HepG2 (cell line): ENCODE results near the gene CCR9. TPM values are rescaled to one million over a fixed set of nuclear protein-coding genes. Genes with fewer than 3 reads are reported as not detected.

ENCODE experiments used
- ATAC-seq: fragments of 200-7000 bp; cut with Tn5 transposase; 3 replicates; pipeline ENCODE4 v1.9.1; 2020; ENCODE audit warnings: mild to moderate bottlenecking, moderate library complexity
- BruUV-seq: library from RNA; stranded (reverse); fragments of 400-500 nt; replicated peaks from 2 replicates; lab custom pipeline; 2021; lab: Mats Ljungman, UMichigan
- CTCF ChIA-PET: fragments of 300-600 bp; formaldehyde crosslinking; extraction: SDS; loops from one replicate; lab custom pipeline; 2021; ENCODE audit warnings: low total read pairs, inconsistent platforms, low intra/inter-chr PET ratio; lab: Yijun Ruan, JAX
- POLR2A ChIA-PET: fragments of 350-600 bp; sonication (Branson Sonifier 250); formaldehyde crosslinking; loops from one replicate; lab custom pipeline; 2020; ENCODE audit warnings: antibody characterized with exemption, inconsistent platforms; lab: Yijun Ruan, JAX
- DNase-seq: peaks from one replicate; pipeline ENCODE4 v3.0.0-alpha.2; 2015; ENCODE audit warnings: low spot score
- FAIRE-seq: peaks from 3 replicates; lab custom pipeline; 2011; peaks lifted over from hg19 to GRCh38; lab: Jason Lieb, UNC
- H2AFZ ChIP-seq: one replicate; pipeline ENCODE4 v1.6.1; 2011; ENCODE audit warnings: low read length, inconsistent platforms
- H3K27ac ChIP-seq: fragments of 300-600 bp; 3 replicates; pipeline ENCODE4 v1.8.0; 2011; ENCODE audit warnings: mixed run types, mild to moderate bottlenecking, mixed read lengths, low read length, inconsistent platforms; ENCODE audit not compliant: insufficient read depth; ENCODE audit errors: extremely low read length
- H3K27me3 ChIP-seq, 2 experiments: fragments of 200-600 bp in 1 of 2; 2 replicates in 1 of 2; 3 replicates in 1 of 2; pipeline versions ENCODE4 v1.6.0 to v1.8.0; 2011; ENCODE audit warnings: low read length in 2 of 2, mild to moderate bottlenecking in 2 of 2, moderate library complexity in 2 of 2, inconsistent platforms in 1 of 2; ENCODE audit not compliant: insufficient read depth in 2 of 2, control insufficient read depth in 1 of 2
- H3K36me3 ChIP-seq, 2 experiments: fragments of 200-600 bp in 1 of 2; replicated peaks in 1 of 2; 2 replicates in 1 of 2; 3 replicates in 1 of 2; pipeline versions ENCODE4 v1.5.1 to v1.8.0; 2011; ENCODE audit warnings: low read length in 2 of 2, inconsistent platforms in 1 of 2; ENCODE audit not compliant: insufficient read depth in 2 of 2, control insufficient read depth in 1 of 2
- H3K4me1 ChIP-seq: 2 replicates; pipeline ENCODE4 v1.5.1; 2012; ENCODE audit warnings: low read length, inconsistent platforms; ENCODE audit not compliant: insufficient read depth
- H3K4me2 ChIP-seq: 2 replicates; pipeline ENCODE4 v1.6.0; 2011; ENCODE audit warnings: low read depth, low read length, inconsistent platforms
- H3K4me3 ChIP-seq, 3 experiments: fragments of 200-600 bp in 1 of 3; sonication (generic), shearing (Covaris generic) in 1 of 3; replicated peaks in 1 of 3; 2 replicates each; pipeline ENCODE4 v1.5.1; 2011 to 2016; ENCODE audit warnings: low read length in 3 of 3, inconsistent platforms in 2 of 3, low read depth in 2 of 3, mild to moderate bottlenecking in 2 of 3, control low read depth in 1 of 3, mixed read lengths in 1 of 3; ENCODE audit not compliant: insufficient read depth in 1 of 3
- H3K79me2 ChIP-seq: one replicate; pipeline ENCODE4 v1.6.1; 2011; ENCODE audit warnings: low read length, inconsistent platforms; ENCODE audit not compliant: insufficient read depth
- H3K9ac ChIP-seq: 2 replicates; pipeline ENCODE4 v1.6.0; 2011; ENCODE audit warnings: mild to moderate bottlenecking, low read depth, low read length, inconsistent platforms; ENCODE audit not compliant: insufficient read depth
- H3K9me3 ChIP-seq: 2 replicates; pipeline ENCODE4 v1.5.1; 2012; ENCODE audit warnings: mild to moderate bottlenecking, low read length
- H4K20me1 ChIP-seq: 2 replicates; pipeline ENCODE4 v1.6.0; 2011; ENCODE audit warnings: inconsistent platforms, mild to moderate bottlenecking, low read length, moderate library complexity; ENCODE audit not compliant: insufficient read depth
- CBFB ChIP-seq: sonication (generic); formaldehyde crosslinking; IDR thresholded peaks from 2 replicates; pipeline ENCODE4 v1.4.0; 2020; ENCODE audit warnings: missing genetic modification reagents
- ETV6 ChIP-seq: sonication (generic); formaldehyde crosslinking; conservative IDR thresholded peaks from 2 replicates; pipeline ENCODE4 v1.4.0; 2020; ENCODE audit warnings: missing genetic modification reagents
- HOXA9 ChIP-seq: sonication (generic); formaldehyde crosslinking; IDR thresholded peaks from 2 replicates; pipeline ENCODE4 v1.8.1; 2022; ENCODE audit warnings: missing genetic modification reagents, mild to moderate bottlenecking, moderate library complexity, borderline replicate concordance
- HOXD1 ChIP-seq: sonication (generic); formaldehyde crosslinking; IDR thresholded peaks from 2 replicates; pipeline ENCODE4 v1.5.0; 2020; ENCODE audit warnings: missing genetic modification reagents
- KDM2A ChIP-seq: sonication (generic); formaldehyde crosslinking; IDR thresholded peaks from 2 replicates; pipeline ENCODE4 v1.4.0; 2020; ENCODE audit warnings: low read depth, missing genetic modification reagents, borderline replicate concordance
- KLF6 ChIP-seq: IDR thresholded peaks from 2 replicates; pipeline ENCODE4 v1.8.0; 2016; ENCODE audit warnings: missing biosample characterization, missing genetic modification reagents
- SPEN ChIP-seq: sonication (generic); formaldehyde crosslinking; IDR thresholded peaks from 2 replicates; pipeline ENCODE4 v1.5.1; 2020; ENCODE audit warnings: low read depth, mild to moderate bottlenecking, missing genetic modification reagents
- ZFY ChIP-seq: sonication (generic); formaldehyde crosslinking; IDR thresholded peaks from 2 replicates; pipeline ENCODE4 v1.4.0; 2020; ENCODE audit warnings: missing genetic modification reagents
- ZNF142 ChIP-seq: sonication (generic); formaldehyde crosslinking; IDR thresholded peaks from 2 replicates; pipeline ENCODE4 v1.4.0; 2020; ENCODE audit warnings: missing genetic modification reagents
- ZNF761 ChIP-seq: sonication (generic); formaldehyde crosslinking; conservative IDR thresholded peaks from 2 replicates; pipeline ENCODE4 v1.4.0; 2020; ENCODE audit warnings: mild to moderate bottlenecking, missing genetic modification reagents
- WGBS: methylation state at CpG from one replicate; pipeline ENCODE4 v1.1.6; 2017; ENCODE audit warnings: low lambda C conversion rate; 5-methylcytosine and 5-hydroxymethylcytosine counted together
- in situ Hi-C: cut with HindIII; loops from 2 replicates; pipeline ENCODE4 v1.10.0; 2017; ENCODE audit warnings: low pct_unique_long_range_greater_than_20kb; ENCODE audit not compliant: extremely low pct_ligation_motif_present
- intact Hi-C: fragments of 100-400 bp; cut with micrococcal nuclease; formaldehyde crosslinking; loops from one replicate; pipeline ENCODE4 v1.10.0; 2022; ENCODE audit not compliant: unreplicated experiment
- polyA plus RNA-seq, 8 experiments: library from polyadenylated mRNA; depleted of rRNA in 3 of 8; stranded (reverse) in 7 of 8; unstranded in 1 of 8; fragments of >200 nt; fragmentation: Illumina TruSeq in 4 of 8; extraction: Trizol in 4 of 8; gene quantifications; 2 replicates each; pipeline versions ENCODE4 v1.2.1 to v1.2.3, GENCODE V29; 2011 to 2016; ENCODE audit warnings: low read depth in 4 of 8, missing spikeins in 1 of 8, mixed read lengths in 1 of 8; ENCODE audit not compliant: insufficient read depth in 1 of 8
- total RNA-seq, 5 experiments: library from RNA; depleted of rRNA; stranded (reverse); fragments of >200 nt; fragmentation: Illumina TruSeq; extraction: Trizol; gene quantifications; 2 replicates each; pipeline ENCODE4 v1.2.3, GENCODE V29; 2016; ENCODE audit warnings: low read depth in 1 of 5
- TF ChIP-seq, protein P1 (sequence below): sonication (generic); formaldehyde crosslinking; IDR thresholded peaks from 2 replicates; pipeline ENCODE4 v1.4.0; 2020; ENCODE audit warnings: missing genetic modification reagents, mild to moderate bottlenecking, borderline replicate concordance
- TF ChIP-seq, protein P2 (sequence below): sonication (generic); formaldehyde crosslinking; IDR thresholded peaks from 2 replicates; pipeline ENCODE4 v1.9.0; 2021; ENCODE audit warnings: missing genetic modification reagents, mild to moderate bottlenecking, borderline replicate concordance

CCR9 gene
- total and polyA plus RNA-seq, 2 of the 13 experiments (the other 11 are each of a cell fraction or from before 2014, with no cell fraction given): not detected

GRCh38 chr3:45927881-45928280 is 41.5 kb downstream of the CCR9 start:
- WGBS: 100% methylated on average over 2 of the region's 2 CpGs
- Histone ChIP-seq H3K9me3 (no peaks in the 10 kb centered on the region), H3K27me3 (no peaks in the 10 kb centered on the region), H3K79me2 (no peaks in the 10 kb centered on the region), H3K27ac (no peak overlapping the region), H3K9ac (no peak overlapping the region), H3K4me3 (no peak overlapping the region), H3K4me1 (no peaks in the 10 kb centered on the region), H3K36me3 (peaks cover 15 to 69% of the 10 kb centered on the region in 2 experiments), H2AFZ (no peak overlapping the region), H4K20me1 (no peaks in the 10 kb centered on the region), H3K4me2 (no peak overlapping the region)
- in situ Hi-C loops (loop anchor here (5.0 kb wide), 1 partner anchor 166 kb away; no protein-coding TSS in a partner anchor), intact Hi-C loops (loop anchor here (2.0 kb wide), 1 partner anchor 417 kb away; no protein-coding TSS in a partner anchor)
- no peak for TF ChIP-seq SPEN
- TF ChIP-seq KLF6: no peak
- no peak for TF ChIP-seq ETV6 (CRISPR knock-in tag)
- no peak for TF ChIP-seq ZNF142
- TF ChIP-seq, protein P1, sequence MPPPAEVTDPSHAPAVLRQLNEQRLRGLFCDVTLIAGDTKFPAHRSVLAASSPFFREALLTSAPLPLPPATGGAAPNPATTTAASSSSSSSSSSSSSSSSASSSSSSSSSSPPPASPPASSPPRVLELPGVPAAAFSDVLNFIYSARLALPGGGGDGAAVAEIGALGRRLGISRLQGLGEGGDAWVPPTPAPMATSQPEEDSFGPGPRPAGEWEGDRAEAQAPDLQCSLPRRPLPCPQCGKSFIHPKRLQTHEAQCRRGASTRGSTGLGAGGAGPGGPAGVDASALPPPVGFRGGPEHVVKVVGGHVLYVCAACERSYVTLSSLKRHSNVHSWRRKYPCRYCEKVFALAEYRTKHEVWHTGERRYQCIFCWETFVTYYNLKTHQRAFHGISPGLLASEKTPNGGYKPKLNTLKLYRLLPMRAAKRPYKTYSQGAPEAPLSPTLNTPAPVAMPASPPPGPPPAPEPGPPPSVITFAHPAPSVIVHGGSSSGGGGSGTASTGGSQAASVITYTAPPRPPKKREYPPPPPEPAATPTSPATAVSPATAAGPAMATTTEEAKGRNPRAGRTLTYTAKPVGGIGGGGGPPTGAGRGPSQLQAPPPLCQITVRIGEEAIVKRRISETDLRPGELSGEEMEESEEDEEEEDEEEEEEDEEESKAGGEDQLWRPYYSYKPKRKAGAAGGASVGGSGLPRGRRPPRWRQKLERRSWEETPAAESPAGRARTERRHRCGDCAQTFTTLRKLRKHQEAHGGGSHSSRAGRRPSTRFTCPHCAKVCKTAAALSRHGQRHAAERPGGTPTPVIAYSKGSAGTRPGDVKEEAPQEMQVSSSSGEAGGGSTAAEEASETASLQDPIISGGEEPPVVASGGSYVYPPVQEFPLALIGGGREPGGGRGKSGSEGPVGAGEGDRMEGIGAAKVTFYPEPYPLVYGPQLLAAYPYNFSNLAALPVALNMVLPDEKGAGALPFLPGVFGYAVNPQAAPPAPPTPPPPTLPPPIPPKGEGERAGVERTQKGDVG (CRISPR knock-in tag): no peak
- TF ChIP-seq, protein P2, sequence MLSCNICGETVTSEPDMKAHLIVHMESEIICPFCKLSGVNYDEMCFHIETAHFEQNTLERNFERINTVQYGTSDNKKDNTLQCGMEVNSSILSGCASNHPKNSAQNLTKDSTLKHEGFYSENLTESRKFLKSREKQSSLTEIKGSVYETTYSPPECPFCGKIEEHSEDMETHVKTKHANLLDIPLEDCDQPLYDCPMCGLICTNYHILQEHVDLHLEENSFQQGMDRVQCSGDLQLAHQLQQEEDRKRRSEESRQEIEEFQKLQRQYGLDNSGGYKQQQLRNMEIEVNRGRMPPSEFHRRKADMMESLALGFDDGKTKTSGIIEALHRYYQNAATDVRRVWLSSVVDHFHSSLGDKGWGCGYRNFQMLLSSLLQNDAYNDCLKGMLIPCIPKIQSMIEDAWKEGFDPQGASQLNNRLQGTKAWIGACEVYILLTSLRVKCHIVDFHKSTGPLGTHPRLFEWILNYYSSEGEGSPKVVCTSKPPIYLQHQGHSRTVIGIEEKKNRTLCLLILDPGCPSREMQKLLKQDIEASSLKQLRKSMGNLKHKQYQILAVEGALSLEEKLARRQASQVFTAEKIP: no peak
- no peak for TF ChIP-seq ZFY (CRISPR knock-in tag)
- no peak for TF ChIP-seq HOXD1 (CRISPR knock-in tag)
- no peak for TF ChIP-seq CBFB (CRISPR knock-in tag)
- TF ChIP-seq HOXA9: no peak
- TF ChIP-seq KDM2A: no peak
- TF ChIP-seq ZNF761 (CRISPR knock-in tag): no peak
- no peak for FAIRE-seq
- POLR2A ChIA-PET: no interaction called here
- BruUV-seq: no TSS peak
- CTCF ChIA-PET: interaction anchor here (1.6 kb wide), 1 partner anchor 167 kb away, joined by 15 read pairs; no protein-coding TSS in a partner anchor
- no peak for ATAC-seq
- no peak for DNase-seq
